Common myeloid progenitor, CD34-positive (primary cell): ENCODE data around the gene SCGB3A1.

Experiments
- CTCF ChIA-PET: fragments of 350-600 bp; sonication (Branson Sonifier 250); formaldehyde crosslinking; loops from one replicate; lab custom pipeline; 2021; ENCODE audit warnings: antibody characterized with exemption; lab: Charles Lee
- POLR2A ChIA-PET: fragments of 350-600 bp; sonication (Branson Sonifier 250); formaldehyde crosslinking; loops from one replicate; lab custom pipeline; 2021; ENCODE audit warnings: antibody characterized with exemption; lab: Charles Lee
- DNase-seq, 3 donors: peaks; one replicate each; pipeline versions ENCODE4 v3.0.0 to v3.0.0-alpha.2; 2013
- H3K27ac ChIP-seq, 2 experiments: 1 replicate in 1 of 2; 2 replicates in 1 of 2; pipeline ENCODE4 v1.7.0; 2013; ENCODE audit warnings: inconsistent platforms in 2 of 2, low read length in 2 of 2, mild to moderate bottlenecking in 2 of 2, low read depth in 1 of 2, moderate library complexity in 1 of 2; ENCODE audit not compliant: severe bottlenecking in 2 of 2, insufficient read depth in 1 of 2, poor library complexity in 1 of 2
- H3K27me3 ChIP-seq, 5 experiments: replicated peaks in 2 of 5; 1 replicate in 3 of 5; 2 replicates in 2 of 5; pipeline versions ENCODE4 v1.6.1 to v1.7.0; 2013; ENCODE audit warnings: low read length in 4 of 5, mild to moderate bottlenecking in 2 of 5, moderate library complexity in 2 of 5, inconsistent platforms in 1 of 5; ENCODE audit not compliant: insufficient read depth in 5 of 5, control insufficient read depth in 4 of 5
- H3K36me3 ChIP-seq, 4 experiments: 1 replicate in 2 of 4; 2 replicates in 2 of 4; pipeline versions ENCODE4 v1.6.1 to v1.7.0; 2013; ENCODE audit warnings: low read length in 3 of 4, control low read depth in 1 of 4, mild to moderate bottlenecking in 1 of 4; ENCODE audit not compliant: control insufficient read depth in 4 of 4, insufficient read depth in 4 of 4
- H3K4me1 ChIP-seq, 4 experiments: 1 replicate in 3 of 4; 2 replicates in 1 of 4; pipeline versions ENCODE4 v1.6.1 to v1.7.1; 2013; ENCODE audit warnings: low read length in 3 of 4, mild to moderate bottlenecking in 3 of 4, control low read depth in 1 of 4, inconsistent platforms in 1 of 4, moderate library complexity in 1 of 4; ENCODE audit not compliant: control insufficient read depth in 4 of 4, insufficient read depth in 4 of 4; ENCODE audit errors: control extremely low read depth in 1 of 4
- H3K4me3 ChIP-seq, 7 experiments: 1 replicate in 4 of 7; 2 replicates in 3 of 7; pipeline versions ENCODE4 v1.5.1 to v1.7.0; 2013; ENCODE audit warnings: mild to moderate bottlenecking in 7 of 7, low read length in 6 of 7, moderate library complexity in 6 of 7, inconsistent platforms in 2 of 7, low read depth in 2 of 7, control low read depth in 1 of 7; ENCODE audit not compliant: insufficient read depth in 4 of 7, control insufficient read depth in 1 of 7; ENCODE audit errors: extremely low read depth in 1 of 7
- H3K9me3 ChIP-seq, 5 experiments: 1 replicate in 4 of 5; 2 replicates in 1 of 5; pipeline versions ENCODE4 v1.6.1 to v1.7.1; 2013; ENCODE audit warnings: low read length in 4 of 5, mild to moderate bottlenecking in 2 of 5, inconsistent platforms in 1 of 5, low read depth in 1 of 5, moderate library complexity in 1 of 5; ENCODE audit not compliant: control insufficient read depth in 4 of 5, insufficient read depth in 2 of 5; ENCODE audit errors: control extremely low read depth in 1 of 5
- WGBS: methylation state at CpG from one replicate; pipeline ENCODE4 v1.1.5; 2013; ENCODE audit not compliant: insufficient coverage; 5-methylcytosine and 5-hydroxymethylcytosine counted together

Gene SCGB3A1

DNA sequence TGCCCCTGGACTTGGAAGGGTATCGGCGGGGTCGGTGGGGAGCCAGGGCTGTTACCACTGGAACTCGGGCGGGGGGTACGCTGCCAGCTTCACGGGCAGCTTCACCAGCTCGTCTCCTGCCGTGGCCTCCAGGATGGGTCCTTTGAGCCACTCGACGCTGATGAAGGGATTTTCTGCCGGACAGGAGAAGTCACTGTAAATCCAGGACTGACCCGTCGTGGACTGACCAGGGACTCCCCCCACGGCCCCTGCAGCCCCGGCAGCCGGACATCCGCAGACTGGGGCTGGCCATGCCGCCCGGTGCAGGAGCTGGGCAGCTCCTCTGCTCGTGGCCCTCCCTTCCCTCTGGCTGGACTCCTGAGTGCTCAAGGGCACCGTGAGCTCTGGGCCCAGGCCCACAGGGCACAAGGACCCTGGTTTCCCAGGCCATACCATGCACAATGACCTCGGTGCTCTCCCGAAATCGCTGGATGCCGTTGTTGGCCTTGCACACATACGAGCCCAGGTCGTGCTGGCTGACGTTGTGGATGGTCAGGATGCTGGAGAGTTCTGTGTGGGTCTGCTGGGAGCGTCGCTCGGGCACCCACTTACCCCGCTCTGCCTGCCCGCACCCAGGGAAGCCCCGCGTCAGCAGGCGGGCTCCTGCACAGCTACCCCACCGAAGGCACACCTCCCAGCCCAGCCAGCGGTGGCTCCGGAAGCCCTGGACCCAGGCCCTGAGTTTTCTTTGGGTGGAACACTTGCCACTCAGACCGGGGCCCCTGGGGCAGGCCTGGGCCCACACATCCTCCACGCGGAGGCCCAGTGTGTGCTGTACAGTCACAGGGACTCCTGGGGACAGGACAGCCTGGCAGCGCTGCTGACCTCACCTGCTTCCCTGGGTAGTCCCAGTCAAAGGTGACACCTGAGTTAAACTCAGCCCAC lies 37.8 kb upstream of the SCGB3A1 start:
- no peaks in the 10 kb centered on the region for H3K4me1 ChIP-seq
- ChIA-PET CTCF (interaction anchor here (0.9 kb wide), 1 partner anchor 13 kb away, joined by 3 read pairs; no protein-coding TSS in a partner anchor), POLR2A (no interaction called here)
- H3K36me3 ChIP-seq = no peaks in the 10 kb centered on the region
- H3K27ac ChIP-seq = no peak overlapping the region
- H3K27me3 ChIP-seq = no peaks in the 10 kb centered on the region
- no peak for DNase-seq
- 93% methylated on average over 37 of the region's 44 CpGs for WGBS
- no peaks in the 10 kb centered on the region for H3K9me3 ChIP-seq
- H3K4me3 ChIP-seq = no peak overlapping the region

DNA sequence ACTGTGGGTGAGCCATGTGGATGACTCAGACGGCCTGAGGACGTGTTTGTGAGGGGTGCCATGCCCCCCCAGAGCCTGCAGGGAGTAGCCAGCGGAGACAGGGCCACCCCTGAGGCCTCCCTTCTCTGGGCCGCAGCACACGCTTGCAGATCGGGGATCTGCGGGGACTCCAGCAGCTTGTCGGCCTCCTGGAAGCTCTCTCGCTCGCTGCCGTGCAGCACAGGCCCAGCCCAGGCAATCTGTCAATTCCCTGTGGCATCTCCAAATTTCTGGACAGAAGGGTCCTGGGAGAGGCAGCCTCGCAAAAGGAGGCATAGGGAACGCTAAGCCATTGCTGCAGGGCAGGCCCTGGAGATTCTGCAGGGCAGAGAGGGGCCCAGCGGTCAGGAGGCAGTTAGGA lies 36.9 kb upstream of the SCGB3A1 start:
- no peak for DNase-seq
- WGBS = 95% methylated on average over 14 of the region's 14 CpGs
- Histone ChIP-seq H3K4me3 (no peak overlapping the region), H3K4me1 (peaks cover 0 to 6% (median 1%) of the 10 kb centered on the region in 4 experiments), H3K27ac (no peak overlapping the region), H3K9me3 (no peaks in the 10 kb centered on the region), H3K27me3 (no peaks in the 10 kb centered on the region), H3K36me3 (no peaks in the 10 kb centered on the region)
- ChIA-PET POLR2A (no interaction called here), CTCF (no interaction called here)

DNA sequence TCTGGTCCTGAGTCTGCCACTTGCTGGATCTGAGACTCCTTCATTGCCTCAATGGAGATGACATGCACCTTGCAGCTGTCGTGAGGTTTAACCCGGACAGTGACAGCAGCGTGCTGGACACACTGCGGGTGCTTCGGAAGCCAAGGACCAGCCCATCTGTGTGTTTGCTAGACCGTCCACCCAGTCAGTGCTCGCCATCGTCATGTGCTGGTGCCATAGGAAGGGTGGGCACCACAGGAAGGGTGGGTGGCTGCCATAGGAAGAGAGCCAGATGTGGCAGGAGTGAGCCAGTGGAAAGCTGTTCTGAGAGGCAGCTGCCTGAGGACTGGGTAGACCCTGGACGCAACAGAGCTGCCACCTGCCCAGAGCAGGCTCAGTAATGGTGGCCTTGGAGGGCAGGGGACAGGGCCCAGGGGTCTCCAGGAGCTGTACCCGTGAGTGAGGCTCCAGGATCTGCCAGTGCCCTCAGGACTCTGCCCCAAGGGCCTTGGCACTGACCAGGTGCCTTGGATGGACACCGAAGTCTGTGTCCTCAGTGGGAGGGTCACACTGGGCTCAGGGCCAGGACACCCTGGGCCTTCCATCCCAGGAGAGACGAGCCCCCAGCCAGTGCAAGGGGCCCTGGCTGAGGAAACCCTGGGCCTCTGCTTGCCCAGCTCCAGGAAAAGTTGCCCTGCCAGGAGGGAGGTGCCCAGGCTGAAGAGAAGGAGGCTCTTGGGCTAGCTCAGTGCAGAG lies 36.3 kb upstream of the SCGB3A1 start:
- WGBS = 90% methylated on average over 12 of the region's 12 CpGs
- Histone ChIP-seq H3K9me3 (no peaks in the 10 kb centered on the region), H3K27ac (no peak overlapping the region), H3K4me1 (peaks cover 0 to 8% (median 3%) of the 10 kb centered on the region in 4 experiments), H3K4me3 (no peak overlapping the region), H3K36me3 (no peaks in the 10 kb centered on the region), H3K27me3 (no peaks in the 10 kb centered on the region)
- no peak for DNase-seq
- POLR2A ChIA-PET = no interaction called here
- CTCF ChIA-PET = no interaction called here

DNA sequence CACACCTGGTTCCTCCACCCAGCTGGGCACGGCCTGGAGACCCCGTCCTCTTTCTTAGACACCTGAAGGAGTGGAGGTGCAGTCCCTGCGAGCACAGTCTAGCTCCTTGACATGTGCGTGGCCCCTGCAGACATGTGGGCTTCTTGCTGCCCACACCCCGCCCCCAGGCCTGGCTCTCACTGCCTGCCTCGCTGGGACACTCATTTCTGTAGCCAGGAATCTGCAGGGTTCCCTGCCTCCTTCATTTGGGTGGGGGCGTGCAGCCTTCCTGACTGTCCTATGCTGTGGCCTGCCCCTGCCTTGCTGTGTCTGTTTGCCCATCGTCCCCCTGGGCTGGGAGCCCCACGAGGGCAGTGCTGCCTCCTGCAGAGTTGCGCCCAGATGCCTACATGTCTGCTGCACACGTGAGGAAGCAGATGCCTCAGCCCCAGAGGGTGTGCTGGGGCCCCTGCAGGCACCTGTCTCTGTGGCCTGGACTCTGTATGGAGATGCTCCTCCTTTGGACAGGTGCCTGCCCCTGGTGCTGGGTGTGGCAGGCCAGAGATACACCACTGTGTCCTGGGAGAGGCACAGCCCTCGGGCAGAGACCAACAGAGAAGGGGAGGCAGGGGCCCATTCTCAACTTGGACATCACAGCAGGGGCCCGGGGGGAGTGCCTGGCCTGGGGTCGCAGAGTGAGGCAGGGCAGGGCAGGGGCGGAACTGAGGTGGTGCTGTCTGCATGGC lies 35.5 kb upstream of the SCGB3A1 start:
- ChIA-PET POLR2A (no interaction called here), CTCF (no interaction called here)
- Histone ChIP-seq H3K4me3 (no peak overlapping the region), H3K36me3 (no peaks in the 10 kb centered on the region), H3K27ac (no peak overlapping the region), H3K27me3 (no peaks in the 10 kb centered on the region), H3K4me1 (peaks cover 0 to 8% (median 3%) of the 10 kb centered on the region in 4 experiments), H3K9me3 (no peaks in the 10 kb centered on the region)
- WGBS = 92% methylated on average over 15 of the region's 15 CpGs
- no peak for DNase-seq

DNA sequence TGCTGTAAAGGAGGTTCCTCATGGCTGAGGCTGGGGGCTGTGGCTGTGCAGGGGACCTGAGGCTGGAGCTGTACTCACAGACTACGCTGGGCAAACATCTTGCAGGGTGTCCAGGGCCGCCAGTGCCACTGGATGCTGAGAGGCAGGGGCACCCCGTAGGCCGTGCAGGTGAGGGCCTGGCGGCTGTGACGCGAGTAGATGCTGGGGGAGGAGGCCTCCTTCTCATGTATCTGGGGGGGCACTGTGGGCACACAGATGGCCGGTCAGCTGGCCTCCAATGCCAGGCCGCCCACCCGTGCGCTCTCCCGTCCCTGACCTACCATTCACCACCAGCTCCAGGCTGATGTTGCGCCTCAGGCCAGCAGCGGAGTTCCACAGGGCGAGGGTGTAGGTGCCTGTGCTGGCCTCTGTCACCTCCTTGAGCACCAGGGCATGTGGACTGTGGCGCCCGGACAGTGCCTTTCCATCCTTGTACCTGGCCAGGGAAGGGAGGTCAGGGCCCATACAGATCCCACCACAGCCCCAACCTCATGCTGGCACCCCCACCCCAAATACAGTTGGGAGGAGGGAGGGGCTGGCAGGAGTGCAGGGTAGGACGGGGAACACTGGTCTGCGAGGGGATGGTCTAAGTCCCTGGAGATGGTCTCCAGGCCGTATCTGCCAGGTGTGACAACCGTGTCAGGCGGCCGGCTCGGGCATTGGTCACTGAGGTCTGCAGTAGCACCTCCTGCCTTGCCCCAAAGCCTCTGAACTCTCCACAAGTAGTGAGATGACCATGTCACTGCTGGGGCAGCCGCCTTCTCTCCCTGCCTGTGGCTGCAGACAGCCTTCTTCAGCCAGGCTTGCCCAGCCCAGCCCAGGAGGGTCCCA lies 34.7 kb upstream of the SCGB3A1 start:
- Histone ChIP-seq H3K9me3 (no peaks in the 10 kb centered on the region), H3K36me3 (no peaks in the 10 kb centered on the region), H3K27me3 (no peaks in the 10 kb centered on the region), H3K4me3 (no peak overlapping the region), H3K27ac (no peak overlapping the region), H3K4me1 (peaks cover 0 to 8% (median 3%) of the 10 kb centered on the region in 4 experiments)
- ChIA-PET POLR2A (interaction anchor here (0.5 kb wide), 1 partner anchor 309 kb away, joined by 4 read pairs; no protein-coding TSS in a partner anchor), CTCF (no interaction called here)
- WGBS = 97% methylated on average over 20 of the region's 25 CpGs
- no peak for DNase-seq

DNA sequence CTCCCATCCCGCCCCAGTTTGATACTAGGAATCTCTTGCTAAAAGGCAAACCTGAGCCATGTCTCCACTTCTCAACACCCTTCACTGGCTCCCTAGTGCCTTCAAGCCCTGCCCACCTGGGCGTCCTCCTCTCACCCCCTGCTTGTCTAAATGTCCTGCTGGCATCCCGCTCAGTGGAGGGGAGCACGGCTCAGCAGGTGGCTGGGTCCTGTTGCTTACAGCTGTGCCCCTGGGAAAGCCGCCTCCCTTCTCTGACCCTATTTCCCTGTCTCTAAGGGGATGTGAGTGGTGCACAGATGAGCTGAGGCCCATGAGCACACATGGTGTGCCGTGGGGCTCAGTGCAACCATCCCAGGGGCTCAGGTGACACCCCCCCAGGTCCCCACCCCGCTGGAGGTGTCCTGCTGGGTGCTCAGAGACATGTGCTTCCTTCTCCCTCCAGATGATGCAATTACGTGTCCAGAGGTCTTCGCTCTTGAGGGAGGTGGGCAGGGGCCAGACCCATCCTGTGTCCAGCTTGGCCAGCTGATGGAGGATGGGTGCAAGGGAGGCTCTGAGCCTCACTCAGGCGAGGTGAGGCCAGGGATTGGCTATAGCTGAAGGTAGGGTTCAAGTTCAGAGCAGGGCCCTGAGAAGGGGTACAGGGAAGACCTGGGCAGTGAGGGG lies 34.0 kb upstream of the SCGB3A1 start:
- no peak overlapping the region for H3K27ac ChIP-seq
- CTCF ChIA-PET = no interaction called here
- 93% methylated on average over 8 of the region's 10 CpGs for WGBS
- no peak for DNase-seq
- POLR2A ChIA-PET = no interaction called here
- H3K9me3 ChIP-seq = no peaks in the 10 kb centered on the region
- H3K36me3 ChIP-seq = no peaks in the 10 kb centered on the region
- H3K27me3 ChIP-seq = no peaks in the 10 kb centered on the region
- H3K4me3 ChIP-seq = no peak overlapping the region
- peaks cover 0 to 8% (median 3%) of the 10 kb centered on the region in 4 experiments for H3K4me1 ChIP-seq
